GM18951 (cell line): ENCODE measurements around the gene E2F6.
A peak's percentile ranks its signal among the peaks of the same experiment; 100 is the strongest.

Experiments used
- POLR2A ChIP-seq: IDR thresholded peaks from 4 replicates; pipeline ENCODE4 v1.6.1; 2011; ENCODE audit warnings: mild to moderate bottlenecking; ENCODE audit not compliant: insufficient read length, insufficient read depth; ENCODE audit errors: extremely low read depth
- in situ Hi-C: fragments of 300-500 bp; cut with MboI; formaldehyde crosslinking; loops from one replicate; pipeline ENCODE4 v1.12.0; 2022; ENCODE audit warnings: low sequenced_read_pairs, mixed read lengths, inconsistent platforms; ENCODE audit not compliant: unreplicated experiment

The E2F6 gene

GRCh38 chr2:11465485-11466306, at the start of gene E2F6:
Gene E2F6 (minus strand): TSS chr2:11466161. CDS start chr2:11465879, 282 bp downstream.
- in situ Hi-C loops: no loop called here
- TF ChIP-seq POLR2A: peak; percentile 64

- in situ Hi-C loops: no loop called here
- no peak for TF ChIP-seq POLR2A
Measured at GRCh38 chr2:11515490-11515981, 49.6 kb upstream of the E2F6 start.

- TF ChIP-seq POLR2A: no peak
- in situ Hi-C loops: no loop called here
Measured at GRCh38 chr2:11514904-11515303, 48.9 kb upstream of the E2F6 start.

GRCh38 chr2:11514081-11514730, 48.2 kb upstream of the E2F6 start:
- TF ChIP-seq POLR2A: no peak

GRCh38 chr2:11513319-11513718, 47.4 kb upstream of the E2F6 start:
- in situ Hi-C loops: no loop called here
- no peak for TF ChIP-seq POLR2A

More at GRCh38 chr2:11514081-11514730, 48.2 kb upstream of the E2F6 start:
- in situ Hi-C loops: no loop called here

- in situ Hi-C loops: no loop called here
- TF ChIP-seq POLR2A: no peak
Measured at GRCh38 chr2:11512431-11512830, 46.5 kb upstream of the E2F6 start.

- no peak for TF ChIP-seq POLR2A
- in situ Hi-C loops: no loop called here
Measured at GRCh38 chr2:11509657-11510360, 43.8 kb upstream of the E2F6 start.

GRCh38 chr2:11508279-11508678, 42.3 kb upstream of the E2F6 start:
- no peak for TF ChIP-seq POLR2A
- in situ Hi-C loops: no loop called here

GRCh38 chr2:11507517-11507916, 41.6 kb upstream of the E2F6 start:
- no peak for TF ChIP-seq POLR2A
- in situ Hi-C loops: no loop called here

GRCh38 chr2:11506611-11506969, 40.6 kb upstream of the E2F6 start:
- in situ Hi-C loops: no loop called here
- no peak for TF ChIP-seq POLR2A

GRCh38 chr2:11505652-11506610, 40.0 kb upstream of the E2F6 start:
- TF ChIP-seq POLR2A: no peak
- in situ Hi-C loops: no loop called here

- in situ Hi-C loops: no loop called here
- no peak for TF ChIP-seq POLR2A
Measured at GRCh38 chr2:11503354-11503927, 37.5 kb upstream of the E2F6 start.

- in situ Hi-C loops: no loop called here
Measured at GRCh38 chr2:11502740-11503292, 36.9 kb upstream of the E2F6 start.

More at GRCh38 chr2:11502740-11503292, 36.9 kb upstream of the E2F6 start:
- TF ChIP-seq POLR2A: no peak
